ENCODE measurements around the gene WDR20.
"Not testable (repeated sequence)": the region's sequence is repeated elsewhere in the genome, so short reads cannot be mapped to it uniquely, and the experiment has no call there.

Gene WDR20

GRCh38 chr14:102154121-102154520 is 14.4 kb downstream of the WDR20 start:
- Histone ChIP-seq H3K4me1 (ENCODE audit: control insufficient read depth, insufficient read depth, low read length) (peaks cover 10% of the 10 kb centered on the region), H3K36me3 (ENCODE audit: control insufficient read depth, insufficient read depth, low read length) (no peaks in the 10 kb centered on the region), H3K27me3 (ENCODE audit: control insufficient read depth, insufficient read depth, low read length) (no peaks in the 10 kb centered on the region), H3K9ac (ENCODE audit: low read depth, low read length) (no peak overlapping the region), H3K9me3 (ENCODE audit: control insufficient read depth, insufficient read depth, low read length) (no peaks in the 10 kb centered on the region), H3K4me3 (ENCODE audit: low read depth, low read length) (no peak overlapping the region)

- H3K9ac ChIP-seq (ENCODE audit: low read depth, low read length): no peak overlapping the region
- no peaks in the 10 kb centered on the region for H3K27me3 ChIP-seq (ENCODE audit: control insufficient read depth, insufficient read depth, low read length)
- H3K4me3 ChIP-seq (ENCODE audit: low read depth, low read length): no peak overlapping the region
- H3K4me1 ChIP-seq (ENCODE audit: control insufficient read depth, insufficient read depth, low read length): peaks cover 10% of the 10 kb centered on the region
- no peaks in the 10 kb centered on the region for H3K36me3 ChIP-seq (ENCODE audit: control insufficient read depth, insufficient read depth, low read length)
- H3K9me3 ChIP-seq (ENCODE audit: control insufficient read depth, insufficient read depth, low read length): no peaks in the 10 kb centered on the region
Measured at GRCh38 chr14:102154821-102155549, 15.3 kb downstream of the WDR20 start.

GRCh38 chr14:102157346-102157745 is 17.6 kb downstream of the WDR20 start:
- H3K4me3 ChIP-seq (ENCODE audit: low read depth, low read length): no peak overlapping the region
- no peak overlapping the region for H3K9ac ChIP-seq (ENCODE audit: low read depth, low read length)
- no peaks in the 10 kb centered on the region for H3K9me3 ChIP-seq (ENCODE audit: control insufficient read depth, insufficient read depth, low read length)
- H3K4me1 ChIP-seq (ENCODE audit: control insufficient read depth, insufficient read depth, low read length): peaks cover 10% of the 10 kb centered on the region
- no peaks in the 10 kb centered on the region for H3K27me3 ChIP-seq (ENCODE audit: control insufficient read depth, insufficient read depth, low read length)
- no peaks in the 10 kb centered on the region for H3K36me3 ChIP-seq (ENCODE audit: control insufficient read depth, insufficient read depth, low read length)

GRCh38 chr14:102158797-102159196 is 19.1 kb downstream of the WDR20 start:
- Histone ChIP-seq H3K4me1 (ENCODE audit: control insufficient read depth, insufficient read depth, low read length) (peaks cover 10% of the 10 kb centered on the region), H3K4me3 (ENCODE audit: low read depth, low read length) (no peak overlapping the region), H3K9ac (ENCODE audit: low read depth, low read length) (no peak overlapping the region), H3K36me3 (ENCODE audit: control insufficient read depth, insufficient read depth, low read length) (no peaks in the 10 kb centered on the region), H3K27me3 (ENCODE audit: control insufficient read depth, insufficient read depth, low read length) (no peaks in the 10 kb centered on the region), H3K9me3 (ENCODE audit: control insufficient read depth, insufficient read depth, low read length) (no peaks in the 10 kb centered on the region)

- Histone ChIP-seq H3K4me1 (ENCODE audit: control insufficient read depth, insufficient read depth, low read length) (peaks cover 4% of the 10 kb centered on the region), H3K9me3 (ENCODE audit: control insufficient read depth, insufficient read depth, low read length) (no peaks in the 10 kb centered on the region), H3K36me3 (ENCODE audit: control insufficient read depth, insufficient read depth, low read length) (no peaks in the 10 kb centered on the region), H3K27me3 (ENCODE audit: control insufficient read depth, insufficient read depth, low read length) (no peaks in the 10 kb centered on the region), H3K9ac (ENCODE audit: low read depth, low read length) (no peak overlapping the region), H3K4me3 (ENCODE audit: low read depth, low read length) (no peak overlapping the region)
Measured at GRCh38 chr14:102159841-102160240, 20.1 kb downstream of the WDR20 start.

- no peaks in the 10 kb centered on the region for H3K27me3 ChIP-seq (ENCODE audit: control insufficient read depth, insufficient read depth, low read length)
- H3K9ac ChIP-seq (ENCODE audit: low read depth, low read length): no peak overlapping the region
- no peaks in the 10 kb centered on the region for H3K4me1 ChIP-seq (ENCODE audit: control insufficient read depth, insufficient read depth, low read length)
- H3K4me3 ChIP-seq (ENCODE audit: low read depth, low read length): no peak overlapping the region
- H3K36me3 ChIP-seq (ENCODE audit: control insufficient read depth, insufficient read depth, low read length): no peaks in the 10 kb centered on the region
- H3K9me3 ChIP-seq (ENCODE audit: control insufficient read depth, insufficient read depth, low read length): no peaks in the 10 kb centered on the region
Measured at GRCh38 chr14:102162487-102162886, 22.8 kb downstream of the WDR20 start.

- Histone ChIP-seq H3K9me3 (ENCODE audit: control insufficient read depth, insufficient read depth, low read length) (no peaks in the 10 kb centered on the region), H3K36me3 (ENCODE audit: control insufficient read depth, insufficient read depth, low read length) (no peaks in the 10 kb centered on the region), H3K27me3 (ENCODE audit: control insufficient read depth, insufficient read depth, low read length) (no peaks in the 10 kb centered on the region), H3K4me3 (ENCODE audit: low read depth, low read length) (no peak overlapping the region), H3K4me1 (ENCODE audit: control insufficient read depth, insufficient read depth, low read length) (no peaks in the 10 kb centered on the region), H3K9ac (ENCODE audit: low read depth, low read length) (no peak overlapping the region)
Measured at GRCh38 chr14:102164241-102164641, 24.5 kb downstream of the WDR20 start.

GRCh38 chr14:102164965-102165364 is 25.3 kb downstream of the WDR20 start:
- H3K36me3 ChIP-seq (ENCODE audit: control insufficient read depth, insufficient read depth, low read length): no peaks in the 10 kb centered on the region

GRCh38 chr14:102170061-102170460 is 30.4 kb downstream of the WDR20 start:
- H3K9ac ChIP-seq (ENCODE audit: low read depth, low read length): no peak overlapping the region

More at GRCh38 chr14:102164965-102165364, 25.3 kb downstream of the WDR20 start:
- H3K27me3 ChIP-seq (ENCODE audit: control insufficient read depth, insufficient read depth, low read length): no peaks in the 10 kb centered on the region
- H3K4me1 ChIP-seq (ENCODE audit: control insufficient read depth, insufficient read depth, low read length): no peaks in the 10 kb centered on the region
- H3K9me3 ChIP-seq (ENCODE audit: control insufficient read depth, insufficient read depth, low read length): no peaks in the 10 kb centered on the region
- H3K4me3 ChIP-seq (ENCODE audit: low read depth, low read length): no peak overlapping the region
- H3K9ac ChIP-seq (ENCODE audit: low read depth, low read length): no peak overlapping the region

GRCh38 chr14:102171173-102172020 is 31.7 kb downstream of the WDR20 start:
- H3K36me3 ChIP-seq (ENCODE audit: control insufficient read depth, insufficient read depth, low read length): no peaks in the 10 kb centered on the region
- peaks cover 2% of the 10 kb centered on the region for H3K4me1 ChIP-seq (ENCODE audit: control insufficient read depth, insufficient read depth, low read length)
- H3K9ac ChIP-seq (ENCODE audit: low read depth, low read length): no peak overlapping the region
- H3K27me3 ChIP-seq (ENCODE audit: control insufficient read depth, insufficient read depth, low read length): no peaks in the 10 kb centered on the region
- H3K9me3 ChIP-seq (ENCODE audit: control insufficient read depth, insufficient read depth, low read length): no peaks in the 10 kb centered on the region
- H3K4me3 ChIP-seq (ENCODE audit: low read depth, low read length): no peak overlapping the region

More at GRCh38 chr14:102170061-102170460, 30.4 kb downstream of the WDR20 start:
- Histone ChIP-seq H3K9me3 (ENCODE audit: control insufficient read depth, insufficient read depth, low read length) (no peaks in the 10 kb centered on the region), H3K36me3 (ENCODE audit: control insufficient read depth, insufficient read depth, low read length) (no peaks in the 10 kb centered on the region), H3K4me1 (ENCODE audit: control insufficient read depth, insufficient read depth, low read length) (peaks cover 2% of the 10 kb centered on the region), H3K4me3 (ENCODE audit: low read depth, low read length) (no peak overlapping the region), H3K27me3 (ENCODE audit: control insufficient read depth, insufficient read depth, low read length) (no peaks in the 10 kb centered on the region)

GRCh38 chr14:102172021-102172272 is 32.2 kb downstream of the WDR20 start:
- not testable (repeated sequence) for H3K36me3 ChIP-seq (ENCODE audit: control insufficient read depth, insufficient read depth, low read length); H3K9me3 ChIP-seq (ENCODE audit: control insufficient read depth, insufficient read depth, low read length); H3K9ac ChIP-seq (ENCODE audit: low read depth, low read length); H3K4me3 ChIP-seq (ENCODE audit: low read depth, low read length); H3K27me3 ChIP-seq (ENCODE audit: control insufficient read depth, insufficient read depth, low read length); H3K4me1 ChIP-seq (ENCODE audit: control insufficient read depth, insufficient read depth, low read length)

- not testable (repeated sequence) for H3K27me3 ChIP-seq (ENCODE audit: control insufficient read depth, insufficient read depth, low read length); H3K36me3 ChIP-seq (ENCODE audit: control insufficient read depth, insufficient read depth, low read length); H3K4me3 ChIP-seq (ENCODE audit: low read depth, low read length); H3K4me1 ChIP-seq (ENCODE audit: control insufficient read depth, insufficient read depth, low read length); H3K9me3 ChIP-seq (ENCODE audit: control insufficient read depth, insufficient read depth, low read length); H3K9ac ChIP-seq (ENCODE audit: low read depth, low read length)
Measured at GRCh38 chr14:102172721-102173120, 33.0 kb downstream of the WDR20 start.
